ENCODE measurements around the gene ZNF718. TPM values are rescaled to one million over a fixed set of nuclear protein-coding genes. Genes with fewer than 3 reads are reported as not detected.

Gene ZNF718
- total and polyA plus RNA-seq, 2 donors (not counting 3 experiments of a cell fraction or from before 2014, with no cell fraction given), result 0.99 to 12.1 TPM

GRCh38 chr4:114149-114548 is 10.2 kb upstream of the ZNF718 start:
- BruUV-seq (replicated peaks), result no TSS peak

DNA sequence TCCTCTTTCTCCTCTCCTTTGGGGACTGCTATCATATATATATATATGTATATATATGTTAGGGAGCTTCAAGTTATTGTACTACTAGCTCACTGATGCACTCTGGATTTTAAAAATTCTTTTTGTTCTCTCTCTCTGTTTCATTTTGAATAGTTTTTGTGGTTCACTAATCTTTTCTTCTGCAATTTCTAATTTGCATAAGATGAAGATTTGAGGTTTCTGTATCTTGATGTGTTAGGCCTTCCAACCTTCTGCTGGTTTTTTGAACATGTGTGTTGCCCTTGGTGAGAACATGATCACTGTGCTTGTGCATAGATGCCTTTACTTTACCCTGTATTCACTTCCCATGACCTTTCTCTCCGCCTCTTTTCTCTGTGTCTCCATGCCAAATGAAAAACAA is 7.8 kb upstream of the ZNF718 start:
- H3K4me2 ChIP-seq (ENCODE audit: insufficient read depth, low read length), result no peak overlapping the region
- H3K9ac ChIP-seq (replicated peaks; ENCODE audit: extremely low read depth, insufficient read depth, low read length), result no peak overlapping the region
- H3K9me3 ChIP-seq (replicated peaks; ENCODE audit: control insufficient read depth, insufficient read depth, low read length), result no peaks in the 10 kb centered on the region
- ChIA-PET POLR2A (no interaction called here), CTCF (interaction anchor here (1.0 kb wide), 1 partner anchor 9 kb away, joined by 3 read pairs; no protein-coding TSS in a partner anchor)
- intact Hi-C loops (cut with micrococcal nuclease) (no loop called here), dilution Hi-C loops (cut with MboI; ENCODE audit: extremely low pct_ligation_motif_present, low sequenced_read_pairs) (no loop called here)
- H3K9me1 ChIP-seq (replicated peaks; ENCODE audit: control insufficient read depth, extremely low read depth, insufficient read depth, low read length), result no peaks in the 10 kb centered on the region
- H3K4me3 ChIP-seq (replicated peaks in 1 of 3; ENCODE audit: insufficient read depth in 1 of 3, low read depth in 1 of 3, low read length in 3 of 3), result no peak overlapping the region
- no peaks in the 10 kb centered on the region for H3K27me3 ChIP-seq (ENCODE audit: control insufficient read depth in 2 of 2, insufficient read depth in 2 of 2, low read length in 2 of 2)
- H4K20me1 ChIP-seq (replicated peaks; ENCODE audit: control insufficient read depth, extremely low read depth, insufficient read depth, low read length), result no peaks in the 10 kb centered on the region
- H3K27ac ChIP-seq (ENCODE audit: insufficient read depth, low read depth, low read length), result no peak overlapping the region
- no peaks in the 10 kb centered on the region for H3K4me1 ChIP-seq (ENCODE audit: control insufficient read depth, extremely low read depth, insufficient read depth, low read length)
- FAIRE-seq (no peak), DNase-seq (ENCODE audit: low read depth, low spot score) (no peak)
- H3K79me2 ChIP-seq (ENCODE audit: control insufficient read depth, insufficient read depth, low read length), result no peaks in the 10 kb centered on the region
- BruUV-seq (replicated peaks), result no TSS peak
- no peak overlapping the region for H2AFZ ChIP-seq (ENCODE audit: low read depth, low read length)
- H3K36me3 ChIP-seq (ENCODE audit: control insufficient read depth in 2 of 2, extremely low read depth in 1 of 2, insufficient read depth in 2 of 2, low read length in 2 of 2), result no peaks in the 10 kb centered on the region
- no peak for TF ChIP-seq POLR2A (IDR thresholded peaks at IDR 0.05; ENCODE audit: low read depth, low read length)
- no peak for TF ChIP-seq CTCF (IDR thresholded peaks at IDR 0.05; ENCODE audit: extremely low read depth in 1 of 2, insufficient read depth in 1 of 2, low read depth in 1 of 2, low read length in 2 of 2)
- TF ChIP-seq GATA2 (IDR thresholded peaks at IDR 0.05; ENCODE audit: insufficient read depth, insufficient read length, low read depth, low read length), result no peak
- no peak for TF ChIP-seq JUN (IDR thresholded peaks at IDR 0.05; ENCODE audit: borderline replicate concordance, insufficient read depth, insufficient read length, low read depth)
- TF ChIP-seq EZH2 (IDR thresholded peaks at IDR 0.05; ENCODE audit: borderline replicate concordance, low read depth, low read length, severe bottlenecking), result no peak
- no peak for TF ChIP-seq POLR2AphosphoS5 (IDR thresholded peaks at IDR 0.05; ENCODE audit: insufficient read depth, low read depth, low read length)

More at GRCh38 chr4:114149-114548, 10.2 kb upstream of the ZNF718 start:
- POLR2A ChIA-PET, result no interaction called here
- no peaks in the 10 kb centered on the region for H4K20me1 ChIP-seq (replicated peaks; ENCODE audit: control insufficient read depth, extremely low read depth, insufficient read depth, low read length)
- H3K4me1 ChIP-seq (ENCODE audit: control insufficient read depth, extremely low read depth, insufficient read depth, low read length), result no peaks in the 10 kb centered on the region
- FAIRE-seq (no peak), DNase-seq (ENCODE audit: low read depth, low spot score) (no peak)
- intact Hi-C loops (cut with micrococcal nuclease), result no loop called here
- no peak overlapping the region for H3K9ac ChIP-seq (replicated peaks; ENCODE audit: extremely low read depth, insufficient read depth, low read length)
- no peaks in the 10 kb centered on the region for H3K79me2 ChIP-seq (ENCODE audit: control insufficient read depth, insufficient read depth, low read length)
- no peak for TF ChIP-seq MYC (IDR thresholded peaks at IDR 0.05; ENCODE audit: low read depth, low read length)
- no peak for TF ChIP-seq EZH2 (IDR thresholded peaks at IDR 0.05; ENCODE audit: borderline replicate concordance, low read depth, low read length, severe bottlenecking)
- no peak for TF ChIP-seq MAX (IDR thresholded peaks at IDR 0.05; ENCODE audit: insufficient read depth, insufficient read length)
- no peak for TF ChIP-seq POLR2A (IDR thresholded peaks at IDR 0.05; ENCODE audit: low read depth, low read length)
- TF ChIP-seq FOS (IDR thresholded peaks at IDR 0.05; ENCODE audit: borderline replicate concordance, insufficient read depth, low read length), result no peak
- TF ChIP-seq GATA2 (IDR thresholded peaks at IDR 0.05; ENCODE audit: insufficient read depth, insufficient read length, low read depth, low read length), result no peak
- TF ChIP-seq POLR2AphosphoS5 (IDR thresholded peaks at IDR 0.05; ENCODE audit: insufficient read depth, low read depth, low read length), result no peak
- TF ChIP-seq JUN (IDR thresholded peaks at IDR 0.05; ENCODE audit: borderline replicate concordance, insufficient read depth, insufficient read length, low read depth), result no peak
- no peaks in the 10 kb centered on the region for H3K36me3 ChIP-seq (ENCODE audit: control insufficient read depth in 2 of 2, extremely low read depth in 1 of 2, insufficient read depth in 2 of 2, low read length in 2 of 2)
- no peak overlapping the region for H2AFZ ChIP-seq (ENCODE audit: low read depth, low read length)
- H3K9me3 ChIP-seq (replicated peaks; ENCODE audit: control insufficient read depth, insufficient read depth, low read length), result no peaks in the 10 kb centered on the region
- no peaks in the 10 kb centered on the region for H3K27me3 ChIP-seq (ENCODE audit: control insufficient read depth in 2 of 2, insufficient read depth in 2 of 2, low read length in 2 of 2)
- H3K27ac ChIP-seq (ENCODE audit: insufficient read depth, low read depth, low read length), result no peak overlapping the region
- no peaks in the 10 kb centered on the region for H3K9me1 ChIP-seq (replicated peaks; ENCODE audit: control insufficient read depth, extremely low read depth, insufficient read depth, low read length)
- no peak overlapping the region for H3K4me2 ChIP-seq (ENCODE audit: insufficient read depth, low read length)
- CTCF ChIA-PET, result no interaction called here
- dilution Hi-C loops (cut with MboI; ENCODE audit: extremely low pct_ligation_motif_present, low sequenced_read_pairs), result no loop called here
- no peak overlapping the region for H3K4me3 ChIP-seq (replicated peaks in 1 of 3; ENCODE audit: insufficient read depth in 1 of 3, low read depth in 1 of 3, low read length in 3 of 3)

Measured in endothelial cell of umbilical vein (primary cell).